HG03135 (cell line): ENCODE measurements around the gene GTF3C2.
"Not testable (repeated sequence)": the region's sequence is repeated elsewhere in the genome, so short reads cannot be mapped to it uniquely, and the experiment has no call there.

Experiments used
- ATAC-seq: cut with Tn5 transposase; IDR thresholded peaks from one replicate; pipeline ENCODE4 v1.9.1; 2021; ENCODE audit warnings: mild to moderate bottlenecking, moderate library complexity; ENCODE audit not compliant: unreplicated experiment

The GTF3C2 gene

DNA sequence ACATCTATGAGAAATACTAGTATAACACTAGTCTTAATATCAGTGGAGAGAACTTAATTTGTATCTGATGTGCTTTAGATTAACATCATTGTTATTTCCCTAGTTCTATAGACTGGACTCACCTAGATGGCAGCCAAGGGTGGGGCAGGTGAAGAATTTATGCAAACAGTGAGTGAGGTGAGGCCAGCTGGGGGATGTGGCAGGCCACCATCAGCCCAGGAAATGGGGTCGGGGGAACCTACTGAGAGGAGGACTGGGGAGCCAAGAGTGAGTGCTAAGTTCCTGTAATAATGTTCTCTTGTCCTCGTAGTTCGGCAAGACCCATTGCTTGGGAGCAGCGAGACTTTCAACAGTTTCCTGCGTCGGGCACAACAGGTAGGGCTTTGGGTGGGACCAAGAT, 16.4 kb upstream of the GTF3C2 start:
- no peak for ATAC-seq

DNA sequence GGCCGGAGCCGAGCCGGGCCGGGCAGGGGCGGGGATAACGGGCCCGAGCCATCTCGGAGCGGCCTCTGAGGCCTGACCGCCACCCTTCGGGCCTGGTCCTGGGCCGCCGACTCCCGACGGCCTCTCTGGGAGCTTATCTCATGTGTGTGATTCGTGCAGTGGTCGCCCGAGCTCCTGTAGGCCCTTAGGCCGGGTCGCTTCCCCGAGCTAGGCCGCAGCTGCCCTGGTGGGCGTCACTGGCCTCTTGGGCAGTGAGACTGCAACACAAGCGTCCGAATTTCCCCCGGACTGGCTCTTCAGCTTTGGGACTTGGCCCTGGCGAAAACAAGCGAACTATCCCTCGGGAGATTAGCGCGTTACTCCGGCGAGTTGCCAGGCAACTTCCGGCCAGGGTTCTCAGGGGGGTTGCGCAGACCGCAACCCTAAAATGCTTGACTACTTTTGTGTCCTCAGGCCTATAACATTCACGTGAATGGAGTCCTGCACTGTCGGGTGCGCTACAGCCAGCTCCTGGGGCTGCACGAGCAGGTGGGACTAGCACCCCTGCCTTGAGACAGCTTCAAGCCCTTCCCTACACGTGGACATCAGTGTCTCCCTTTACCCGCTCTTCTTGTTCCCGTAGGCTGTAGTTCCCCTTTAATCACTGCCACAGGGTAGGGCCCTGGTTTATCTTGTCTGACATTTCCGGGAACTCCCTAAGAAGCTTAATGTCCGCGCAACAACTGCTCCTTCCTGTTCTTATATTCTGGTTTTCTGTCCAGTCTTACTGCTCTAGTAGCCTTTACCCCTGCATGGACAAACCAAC, 14.5 kb upstream of the GTF3C2 start:
- ATAC-seq, result peak; percentile 31

DNA sequence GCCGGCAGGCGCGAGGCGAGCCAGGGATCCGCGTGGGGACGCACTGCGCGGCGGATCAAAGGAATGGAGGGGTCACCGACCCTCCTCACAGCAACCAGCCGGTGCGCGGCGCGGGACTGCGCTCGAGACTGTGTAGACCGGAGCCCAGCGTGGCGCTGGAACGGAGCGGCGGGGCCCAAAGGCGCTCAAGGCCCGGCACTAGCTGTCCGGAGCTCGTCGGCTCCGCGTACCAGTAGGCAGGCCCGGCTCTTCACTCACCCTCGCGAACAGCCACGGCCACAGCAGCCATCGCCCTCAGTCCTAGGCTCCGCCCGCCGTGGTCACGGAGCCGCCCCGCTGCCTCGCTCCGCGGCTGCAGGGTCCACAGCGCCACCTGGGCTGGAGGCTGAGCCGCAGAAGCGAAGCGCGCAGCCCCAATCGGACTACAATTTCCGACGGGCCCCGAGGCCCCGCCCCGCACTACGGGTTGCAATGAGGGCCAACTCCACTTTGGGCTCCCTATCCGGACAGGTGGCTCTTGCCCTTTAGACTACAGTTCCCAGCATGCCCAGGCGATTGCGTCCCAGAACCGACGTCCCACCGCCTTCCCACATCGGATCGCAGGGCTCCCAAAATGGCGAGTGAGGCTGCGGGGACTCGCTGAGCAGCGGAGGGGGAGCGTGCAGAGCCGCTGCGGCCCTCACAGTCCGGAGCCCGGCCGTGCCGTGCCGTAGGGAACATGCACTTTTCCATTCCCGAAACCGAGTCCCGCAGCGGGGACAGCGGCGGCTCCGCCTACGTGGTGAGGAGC, 13.7 kb upstream of the GTF3C2 start, which contains the start of the genes EIF2B4 and SNX17:
Gene EIF2B4 (minus strand): TSS at position 313 of the 790 bp plus-strand sequence. CDS start 24 bp downstream, at position 289.
Gene SNX17 (plus strand): TSS at position 591 of the 790 bp plus-strand sequence. CDS start 128 bp downstream, at position 719.
- peak; percentile 85 for ATAC-seq

GRCh38 chr2:27369471-27370025, 13.0 kb upstream of the GTF3C2 start:
- ATAC-seq, result no peak

DNA sequence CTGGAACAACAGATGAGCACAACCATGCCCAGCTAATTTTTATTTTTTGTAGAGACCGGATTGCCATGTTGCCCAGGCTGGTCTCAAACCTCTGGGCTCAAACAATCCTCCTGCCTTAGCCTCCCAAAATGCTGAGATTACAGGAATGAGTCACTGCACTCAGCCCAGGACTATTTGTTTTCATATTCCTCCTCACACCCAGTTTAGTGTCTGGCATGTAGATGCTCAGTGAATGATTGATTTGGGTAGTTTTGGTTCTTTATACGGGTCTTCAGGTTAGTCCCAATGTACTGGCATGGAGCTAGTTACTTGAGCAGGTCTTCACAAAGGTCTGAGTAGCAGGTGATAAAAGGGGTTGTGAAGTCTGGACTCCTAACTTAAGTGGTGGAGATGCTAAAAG, 7.4 kb upstream of the GTF3C2 start:
- ATAC-seq, result no peak

DNA sequence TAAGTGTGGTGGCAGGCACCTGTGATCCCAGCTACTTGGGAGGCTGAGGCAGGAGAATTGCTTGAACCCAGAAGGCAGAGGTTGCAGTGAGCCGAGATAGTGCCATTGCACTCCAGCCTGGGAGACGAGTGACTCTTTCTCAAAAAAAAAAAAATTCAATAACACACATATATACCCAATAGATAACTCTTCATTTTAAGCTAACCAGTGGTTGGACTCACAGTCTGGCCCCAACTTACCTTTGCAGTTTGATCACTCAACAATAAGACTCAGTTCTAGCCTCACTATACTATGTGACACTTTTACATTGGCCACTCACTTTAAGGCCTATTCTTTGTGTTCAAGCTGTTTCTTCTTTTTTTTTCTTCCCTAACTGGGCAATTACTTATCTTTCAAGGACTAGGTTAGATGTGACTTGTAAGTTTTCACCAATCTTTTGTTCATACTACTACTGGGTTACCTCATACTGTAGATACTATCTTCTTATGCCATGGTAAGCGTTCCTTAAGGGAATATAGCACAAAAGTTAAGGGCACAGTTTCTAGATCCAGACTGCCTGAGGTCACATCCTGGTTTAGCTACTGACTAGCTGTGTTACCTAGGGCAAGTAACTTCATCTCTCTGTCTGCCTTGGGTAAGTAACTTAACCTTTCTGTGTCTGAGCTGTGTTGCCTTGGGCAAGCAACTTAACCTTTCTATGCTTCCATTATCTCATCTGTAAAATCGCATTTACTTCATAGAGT, 6.3 kb upstream of the GTF3C2 start:
- no peak for ATAC-seq

DNA sequence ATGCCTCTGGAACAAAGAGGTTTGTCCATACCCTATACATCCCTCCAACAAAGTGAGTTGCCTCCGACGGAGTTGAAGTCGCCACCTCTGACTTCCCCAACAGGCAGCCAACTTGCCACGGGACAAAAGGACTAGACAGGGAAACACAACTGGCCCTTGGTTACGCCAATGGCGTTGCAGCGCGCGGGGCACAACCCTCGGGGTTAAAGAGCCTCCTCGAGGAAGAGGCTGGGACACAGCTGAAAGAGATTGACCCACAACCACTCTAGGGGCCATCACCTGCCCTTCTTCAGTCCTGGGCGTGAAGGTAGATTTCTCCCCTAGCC, 545 bp downstream of the GTF3C2 start:
- ATAC-seq, result peak; percentile 42

GRCh38 chr2:27354597-27354927, 2.0 kb downstream of the GTF3C2 start:
- ATAC-seq, result no peak

GRCh38 chr2:27353762-27354596, 2.6 kb downstream of the GTF3C2 start:
- ATAC-seq, result no peak

GRCh38 chr2:27353386-27353761, 3.2 kb downstream of the GTF3C2 start:
- ATAC-seq, result not testable (repeated sequence)

DNA sequence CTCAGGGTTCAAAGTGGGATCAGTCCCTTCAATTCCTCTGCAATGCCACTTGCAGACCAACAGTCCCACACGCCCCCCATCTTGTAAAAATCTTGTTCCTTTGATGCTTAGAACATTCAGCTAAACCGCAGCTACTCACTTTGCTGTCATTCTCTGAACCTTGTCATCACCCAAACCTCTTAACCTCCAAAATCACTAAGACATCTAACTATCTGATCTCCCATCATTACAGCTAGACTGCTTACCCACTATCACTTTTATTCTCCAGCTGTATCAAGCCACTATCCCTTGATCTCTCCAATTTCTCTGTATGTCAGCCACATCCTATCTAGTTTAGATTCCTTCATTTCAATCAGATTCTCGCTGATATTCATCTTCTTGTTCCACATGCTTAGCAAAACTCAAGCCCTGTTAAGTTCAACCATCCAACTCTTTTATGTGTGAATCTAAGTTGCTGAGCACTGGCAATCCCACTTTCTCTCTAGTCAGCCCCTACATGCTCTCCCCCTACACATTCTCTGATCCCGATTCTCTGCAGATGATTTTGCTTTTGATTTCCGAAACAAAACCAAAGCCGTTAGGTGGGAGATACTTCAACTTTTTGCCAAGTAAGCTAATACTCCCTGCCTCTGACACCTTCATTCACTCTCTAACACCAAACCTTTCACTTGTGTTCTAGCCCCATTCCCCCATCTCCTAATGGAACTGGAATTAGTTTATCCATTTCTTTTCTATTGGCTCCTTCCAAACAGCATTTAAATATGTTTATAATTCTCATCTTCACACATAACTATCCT, 4.6 kb downstream of the GTF3C2 start:
- ATAC-seq, result no peak

GRCh38 chr2:27350106-27350693, 6.4 kb downstream of the GTF3C2 start:
- ATAC-seq, result no peak

DNA sequence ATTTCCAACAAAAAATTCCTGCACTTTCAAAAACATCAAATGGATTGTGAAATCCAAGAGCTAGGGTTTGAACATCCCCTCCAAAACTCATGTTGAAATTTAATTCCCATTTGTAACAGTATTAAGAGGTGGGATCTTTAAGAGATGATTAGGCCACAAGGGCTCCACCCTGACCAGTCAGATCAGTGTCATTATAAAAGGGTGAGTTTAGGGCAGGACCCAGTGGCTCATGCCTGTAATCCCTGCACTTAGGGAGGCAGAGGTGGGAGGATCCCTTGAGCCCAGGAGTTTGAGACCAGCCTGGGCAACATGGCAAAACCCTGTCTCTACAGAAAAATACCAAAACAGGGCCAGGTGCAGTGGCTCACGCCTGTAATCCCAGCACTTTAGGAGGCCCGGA, 8.9 kb downstream of the GTF3C2 start:
- ATAC-seq, result no peak

DNA sequence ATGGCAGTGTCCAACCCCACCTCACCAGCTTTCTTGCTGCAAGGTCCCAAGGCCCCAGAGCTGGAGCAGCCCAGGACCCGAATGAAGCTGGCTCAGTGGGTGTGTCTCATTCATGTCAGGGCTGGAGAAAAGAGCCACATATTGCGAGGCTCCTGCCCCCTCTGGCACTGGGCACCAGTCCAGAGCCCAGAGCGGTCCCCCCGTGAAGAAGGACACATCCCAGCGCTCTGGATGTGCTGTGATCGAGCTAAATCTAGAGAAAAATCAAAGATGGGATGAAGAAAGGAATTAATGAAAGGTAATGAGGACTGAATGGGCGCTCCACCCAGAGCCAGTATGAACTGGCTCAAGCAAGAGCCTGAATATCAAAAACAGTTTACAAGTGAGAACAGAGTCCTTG, 20.4 kb downstream of the GTF3C2 start:
- ATAC-seq, result no peak

DNA sequence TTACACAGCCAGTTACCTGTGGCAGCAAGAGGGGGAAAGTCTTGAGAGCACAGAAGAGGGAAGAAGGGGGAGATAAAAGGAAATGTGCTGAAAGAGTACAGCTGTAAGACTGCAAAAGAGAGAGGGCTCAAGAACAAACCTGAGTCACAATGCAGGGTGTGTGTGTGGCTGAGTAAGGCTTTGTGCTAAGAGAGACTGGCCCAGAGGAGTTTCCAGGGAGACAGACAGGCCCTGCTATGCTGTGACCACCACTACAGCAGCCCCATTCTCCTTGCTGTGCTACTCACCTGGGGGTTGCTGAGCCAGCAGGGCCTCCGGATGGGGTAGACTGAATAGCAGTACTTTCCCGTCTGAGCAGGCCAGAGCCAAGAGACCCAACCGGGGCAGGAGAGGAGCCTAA, 21.3 kb downstream of the GTF3C2 start:
- no peak for ATAC-seq

GRCh38 chr2:27324720-27325119, 31.8 kb downstream of the GTF3C2 start:
- ATAC-seq, result no peak

- no peak for ATAC-seq
These were observed 32.8 kb downstream of the GTF3C2 start for GRCh38 chr2:27323596-27324285.

GRCh38 chr2:27322766-27323595, 33.6 kb downstream of the GTF3C2 start, which contains the start of gene MPV17:
MPV17 (minus strand) TSS chr2:27323097; CDS start chr2:27322517, 580 bp downstream.
- peak; percentile 79 for ATAC-seq
